Measurements from ENCODE around the gene TEX19. TPM values are rescaled to one million over a fixed set of nuclear protein-coding genes. Genes with fewer than 3 reads are reported as not detected.

Gene TEX19
- total RNA-seq, 2 experiments from 2014 or later: not detected

- Mint-ChIP-seq H3K36me3 (peaks cover 42% of the 10 kb centered on the region), H3K4me1 (ENCODE audit: low read depth) (peaks cover 23% of the 10 kb centered on the region), H3K9me3 (no peaks in the 10 kb centered on the region), H3K27ac (peak within 1 kb of the TSS; percentile 92), H3K4me3 (no peak within 1 kb of the TSS), H3K27me3 (no peaks in the 10 kb centered on the region)
- intact Hi-C loops (cut with micrococcal nuclease): no loop called here
- CTCF ChIA-PET: interaction anchor here (0.5 to 2.6 kb wide), 7 partner anchors 15 to 107 kb away, joined by 3 to 18 read pairs (median 5); partner anchors contain the start of gene SECTM1
- peak; percentile 78 for DNase-seq
- POLR2A ChIA-PET: interaction anchor here (0.8 to 3.0 kb wide), 6 partner anchors 15 to 132 kb away, joined by 3 to 103 read pairs (median 4); no protein-coding TSS in a partner anchor
Measured at GRCh38 chr17:82317394-82318168, 41.5 kb upstream of the TEX19 start, which contains the start of gene CD7. Gene CD7 (minus strand): TSS chr17:82317608. CDS start chr17:82317495, 113 bp downstream.

- H3K27me3 Mint-ChIP-seq: no peaks in the 10 kb centered on the region
- H3K27ac Mint-ChIP-seq: no peak overlapping the region
- H3K4me3 Mint-ChIP-seq: no peak overlapping the region
- CTCF ChIA-PET: interaction anchor here (0.7 to 2.6 kb wide), 4 partner anchors 17 to 107 kb away, joined by 3 to 18 read pairs (median 8); no protein-coding TSS in a partner anchor
- peaks cover 27% of the 10 kb centered on the region for H3K4me1 Mint-ChIP-seq (ENCODE audit: low read depth)
- intact Hi-C loops (cut with micrococcal nuclease): no loop called here
- H3K36me3 Mint-ChIP-seq: peaks cover 44% of the 10 kb centered on the region
- DNase-seq: peak; percentile 13
- POLR2A ChIA-PET: interaction anchor here (2.6 to 3.0 kb wide), 2 partner anchors 15 to 25 kb away, joined by 18 to 103 read pairs; no protein-coding TSS in a partner anchor
- H3K9me3 Mint-ChIP-seq: no peaks in the 10 kb centered on the region
Measured at GRCh38 chr17:82318169-82318498, 40.9 kb upstream of the TEX19 start.

GRCh38 chr17:82318772-82319606, 40.1 kb upstream of the TEX19 start:
- ChIA-PET POLR2A (no interaction called here), CTCF (no interaction called here)
- no peak for DNase-seq
- Mint-ChIP-seq H3K4me3 (no peak overlapping the region), H3K36me3 (peaks cover 41% of the 10 kb centered on the region), H3K27me3 (no peaks in the 10 kb centered on the region), H3K9me3 (no peaks in the 10 kb centered on the region), H3K27ac (no peak overlapping the region), H3K4me1 (ENCODE audit: low read depth) (peaks cover 27% of the 10 kb centered on the region)
- intact Hi-C loops (cut with micrococcal nuclease): no loop called here

DNA sequence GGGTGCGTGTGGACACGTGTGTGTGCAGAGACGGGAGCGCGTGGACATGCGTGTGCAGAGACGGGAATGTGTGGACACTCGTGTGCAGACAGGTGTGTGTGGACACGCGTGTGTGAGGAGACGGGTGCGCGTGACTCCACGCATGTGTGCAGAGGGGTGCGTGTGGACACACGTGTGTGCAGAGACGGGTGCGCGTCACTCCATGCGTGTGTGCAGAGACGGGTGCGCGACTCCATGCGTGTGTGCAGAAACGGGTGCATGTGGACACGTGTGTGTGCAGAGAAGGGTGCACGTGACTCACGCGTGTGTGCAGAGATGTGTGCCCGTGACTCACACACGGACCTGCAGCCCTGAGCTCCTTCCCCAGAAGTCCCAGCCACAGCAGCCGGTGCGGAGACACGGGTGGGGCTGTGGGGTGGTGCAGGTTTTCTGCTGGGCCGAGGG, 39.4 kb upstream of the TEX19 start:
- POLR2A ChIA-PET: interaction anchor here (0.9 to 2.6 kb wide), 2 partner anchors 13 to 17 kb away, joined by 3 to 24 read pairs; no protein-coding TSS in a partner anchor
- intact Hi-C loops (cut with micrococcal nuclease): loop anchor here (2.0 kb wide), 1 partner anchor 47 kb away; the partner anchor contains the start of gene CSNK1D
- Mint-ChIP-seq H3K36me3 (peaks cover 41% of the 10 kb centered on the region), H3K4me1 (ENCODE audit: low read depth) (peaks cover 30% of the 10 kb centered on the region), H3K9me3 (no peaks in the 10 kb centered on the region), H3K27me3 (no peaks in the 10 kb centered on the region), H3K4me3 (no peak overlapping the region), H3K27ac (no peak overlapping the region)
- peak; percentile 12 for DNase-seq
- CTCF ChIA-PET: no interaction called here

DNA sequence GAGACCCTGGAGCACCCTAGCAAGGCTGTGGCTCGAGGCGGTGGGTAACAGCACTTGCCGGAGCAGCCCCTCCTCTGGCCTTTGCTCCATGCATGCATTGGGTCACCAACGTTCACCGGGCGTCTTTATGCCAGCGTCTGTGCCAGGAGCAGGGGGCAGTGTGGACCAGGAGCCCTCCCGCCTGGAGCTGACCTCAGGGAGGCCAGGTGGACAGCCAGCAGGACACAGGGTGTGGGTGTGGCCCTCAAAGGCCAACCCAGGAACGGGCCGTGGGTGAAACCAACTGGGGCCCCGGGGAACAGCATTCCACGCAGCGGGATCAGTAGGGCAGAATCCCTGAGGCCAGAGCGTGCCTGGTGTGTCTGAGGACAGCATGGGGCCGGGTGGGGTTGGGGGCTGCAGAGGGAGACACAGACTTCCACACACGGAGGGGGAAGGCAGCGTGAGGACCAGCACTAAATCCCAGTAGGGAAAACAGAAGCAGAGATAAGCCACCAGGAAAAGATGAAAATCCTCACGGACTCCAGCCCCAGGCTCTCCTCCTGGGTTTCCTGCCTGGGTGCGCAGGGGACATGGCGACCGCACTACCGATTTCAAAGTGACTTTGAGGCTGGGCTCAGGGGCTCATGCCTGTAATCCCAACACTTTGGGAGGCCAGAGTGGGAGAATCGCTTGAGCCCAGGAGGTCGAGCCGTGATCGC, 38.8 kb upstream of the TEX19 start:
- Mint-ChIP-seq H3K27me3 (no peaks in the 10 kb centered on the region), H3K4me1 (ENCODE audit: low read depth) (peaks cover 35% of the 10 kb centered on the region), H3K36me3 (peaks cover 42% of the 10 kb centered on the region), H3K9me3 (no peaks in the 10 kb centered on the region), H3K4me3 (peak overlapping the region; percentile 62), H3K27ac (no peak overlapping the region)
- intact Hi-C loops (cut with micrococcal nuclease): loop anchor here (2.0 kb wide), 1 partner anchor 47 kb away; the partner anchor contains the start of gene CSNK1D
- DNase-seq: no peak
- CTCF ChIA-PET: interaction anchor here (0.6 to 6.1 kb wide), 22 partner anchors 10 to 119 kb away, joined by 3 to 113 read pairs (median 5); partner anchors contain the start of gene SECTM1
- POLR2A ChIA-PET: interaction anchor here (0.6 to 3.0 kb wide), 8 partner anchors 9 to 84 kb away, joined by 3 to 47 read pairs (median 6); partner anchors contain the start of gene CSNK1D

DNA sequence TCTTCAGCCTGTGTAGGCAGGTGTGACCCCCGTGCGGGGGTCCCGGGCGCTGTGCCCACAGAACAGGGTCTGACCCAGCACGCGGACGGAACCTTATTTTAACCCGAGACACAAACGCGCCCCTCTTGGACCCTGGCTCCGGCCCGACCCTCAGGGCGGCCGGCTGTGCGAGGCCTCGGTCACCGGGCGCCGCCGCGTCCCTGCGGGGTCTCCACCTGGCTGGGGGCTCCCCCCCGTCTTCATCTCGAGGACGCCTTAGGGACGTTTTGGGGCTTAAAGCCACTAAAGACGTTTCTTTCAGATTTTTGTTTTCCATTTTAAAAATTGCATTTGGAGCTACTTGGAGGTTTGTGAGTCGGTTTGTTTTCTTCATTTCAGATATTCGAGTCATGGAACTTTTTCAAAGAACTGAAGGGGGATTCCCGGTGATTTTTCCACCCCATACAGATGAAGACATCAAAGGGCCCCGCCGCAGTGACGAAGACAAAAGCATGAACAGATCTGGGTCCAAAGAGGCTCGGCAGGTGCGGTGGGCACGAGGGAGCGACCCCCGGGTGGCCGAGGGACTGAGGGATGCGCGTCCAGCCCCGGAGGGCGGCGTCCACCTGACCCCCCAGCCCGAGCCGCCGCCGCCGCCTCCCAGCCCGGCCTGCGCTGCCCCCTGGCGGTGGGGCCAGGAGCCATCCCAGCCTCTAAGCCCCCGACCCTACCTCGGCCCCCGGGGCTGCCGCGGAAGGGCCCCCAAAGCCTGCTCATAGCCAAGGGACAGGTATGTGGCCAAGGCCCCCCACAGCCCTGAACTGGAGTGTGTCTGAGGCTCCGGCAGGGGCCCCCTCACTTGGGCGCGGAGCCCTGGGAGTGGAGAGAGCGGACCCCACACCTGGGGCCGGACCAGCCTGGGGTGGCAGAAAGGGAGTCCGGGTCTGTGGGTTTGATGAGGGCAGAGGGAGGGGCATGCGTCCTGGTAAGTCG, 37.8 kb upstream of the TEX19 start:
- POLR2A ChIA-PET: interaction anchor here (0.6 to 3.0 kb wide), 9 partner anchors 10 to 85 kb away, joined by 3 to 47 read pairs (median 5); partner anchors contain the start of genes CSNK1D and SECTM1
- peak; percentile 88 for DNase-seq
- CTCF ChIA-PET: interaction anchor here (0.6 to 6.1 kb wide), 26 partner anchors 10 to 120 kb away, joined by 3 to 113 read pairs (median 4); partner anchors contain the start of gene SECTM1
- peaks cover 32% of the 10 kb centered on the region for H3K4me1 Mint-ChIP-seq (ENCODE audit: low read depth)
- intact Hi-C loops (cut with micrococcal nuclease): loop anchor here (1.0 to 2.0 kb wide), 4 partner anchors 15 to 85 kb away; partner anchors contain the start of gene CSNK1D
- H3K36me3 Mint-ChIP-seq: peaks cover 33% of the 10 kb centered on the region
- peak overlapping the region; percentile 80 for H3K4me3 Mint-ChIP-seq
- no peak overlapping the region for H3K27ac Mint-ChIP-seq
- no peaks in the 10 kb centered on the region for H3K9me3 Mint-ChIP-seq
- H3K27me3 Mint-ChIP-seq: no peaks in the 10 kb centered on the region

- peak; percentile 37 for DNase-seq
- POLR2A ChIA-PET: interaction anchor here (0.6 to 3.0 kb wide), 6 partner anchors 11 to 86 kb away, joined by 3 to 47 read pairs (median 8); partner anchors contain the start of gene SECTM1
Measured at GRCh38 chr17:82321947-82322466, 37.0 kb upstream of the TEX19 start.

GRCh38 chr17:82322526-82323453, 36.3 kb upstream of the TEX19 start:
- H3K36me3 Mint-ChIP-seq: peaks cover 23% of the 10 kb centered on the region
- H3K27me3 Mint-ChIP-seq: no peaks in the 10 kb centered on the region
- no peak for DNase-seq
- H3K27ac Mint-ChIP-seq: peak overlapping the region; percentile 78
- no peaks in the 10 kb centered on the region for H3K9me3 Mint-ChIP-seq
- peaks cover 29% of the 10 kb centered on the region for H3K4me1 Mint-ChIP-seq (ENCODE audit: low read depth)
- H3K4me3 Mint-ChIP-seq: peak overlapping the region; percentile 80
- POLR2A ChIA-PET: interaction anchor here (0.6 to 3.0 kb wide), 5 partner anchors 10 to 87 kb away, joined by 3 to 47 read pairs (median 5); partner anchors contain the start of gene SECTM1
- CTCF ChIA-PET: interaction anchor here (0.6 to 6.1 kb wide), 9 partner anchors 8 to 94 kb away, joined by 3 to 113 read pairs (median 3); partner anchors contain the start of gene SECTM1
- intact Hi-C loops (cut with micrococcal nuclease): no loop called here

More at GRCh38 chr17:82321947-82322466, 37.0 kb upstream of the TEX19 start:
- H3K27ac Mint-ChIP-seq: no peak overlapping the region
- H3K4me3 Mint-ChIP-seq: peak overlapping the region; percentile 80
- CTCF ChIA-PET: interaction anchor here (0.6 to 6.1 kb wide), 11 partner anchors 12 to 116 kb away, joined by 3 to 113 read pairs (median 3); partner anchors contain the start of gene SECTM1
- peaks cover 25% of the 10 kb centered on the region for H3K36me3 Mint-ChIP-seq
- no peaks in the 10 kb centered on the region for H3K9me3 Mint-ChIP-seq
- peaks cover 29% of the 10 kb centered on the region for H3K4me1 Mint-ChIP-seq (ENCODE audit: low read depth)
- intact Hi-C loops (cut with micrococcal nuclease): loop anchor here (1.0 to 2.0 kb wide), 4 partner anchors 16 to 86 kb away; partner anchors contain the start of gene CSNK1D
- H3K27me3 Mint-ChIP-seq: no peaks in the 10 kb centered on the region
